ENCODE results near the gene TEX35. TPM values are rescaled to one million over a fixed set of nuclear protein-coding genes. Genes with fewer than 3 reads are reported as not detected.
A peak's percentile ranks its signal among the peaks of the same experiment; 100 is the strongest.

Gene TEX35
- total and polyA plus RNA-seq, 4 donors, result not detected

DNA sequence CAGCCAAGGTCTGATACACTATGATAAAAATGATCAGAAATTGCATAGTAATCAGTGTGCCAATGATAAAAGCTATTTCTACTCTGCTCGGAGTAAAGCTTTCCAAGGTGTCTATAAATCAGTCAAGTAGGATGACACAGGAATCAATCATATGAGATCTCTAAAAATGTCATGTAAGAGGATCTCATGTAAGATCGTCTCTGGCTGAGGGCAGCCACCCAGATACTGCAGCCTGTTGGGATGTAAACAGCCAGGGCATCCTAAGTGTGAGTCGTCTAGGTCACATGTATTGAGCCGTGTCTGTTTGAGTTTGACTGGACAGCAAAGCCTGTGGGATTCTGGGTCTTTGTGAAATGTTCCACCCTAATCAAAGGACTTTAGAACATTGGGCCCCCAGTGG is 2.8 kb upstream of the TEX35 start:
- H3K27ac ChIP-seq (ENCODE audit: low read depth in 1 of 2, low read length in 1 of 2), result no peak overlapping the region
- H3K9ac ChIP-seq (ENCODE audit: insufficient read depth in 1 of 2, low read length in 2 of 2), result no peak overlapping the region
- H3K4me3 ChIP-seq, result no peak overlapping the region
- H3K36me3 ChIP-seq (ENCODE audit: control insufficient read depth in 4 of 4, insufficient read depth in 4 of 4, low read length in 4 of 4), result no peaks in the 10 kb centered on the region
- WGBS, 2 donors, result 90 to 94% methylated on average over 4 of the region's 4 CpGs
- no peaks in the 10 kb centered on the region for H3K9me3 ChIP-seq (ENCODE audit: control insufficient read depth in 4 of 4, insufficient read depth in 3 of 4, low read length in 3 of 4)
- no peak for ATAC-seq (ENCODE audit: insufficient read depth, low FRiP score)
- no peak for DNase-seq
- H3K27me3 ChIP-seq (ENCODE audit: control insufficient read depth in 3 of 3, insufficient read depth in 3 of 3, low read length in 2 of 3), result no peaks in the 10 kb centered on the region
- peaks cover 0 to 13% (median 3%) of the 10 kb centered on the region in 5 donors for H3K4me1 ChIP-seq (ENCODE audit: control insufficient read depth in 5 of 5, insufficient read depth in 5 of 5, low read length in 5 of 5)
- TF ChIP-seq, protein P1, sequence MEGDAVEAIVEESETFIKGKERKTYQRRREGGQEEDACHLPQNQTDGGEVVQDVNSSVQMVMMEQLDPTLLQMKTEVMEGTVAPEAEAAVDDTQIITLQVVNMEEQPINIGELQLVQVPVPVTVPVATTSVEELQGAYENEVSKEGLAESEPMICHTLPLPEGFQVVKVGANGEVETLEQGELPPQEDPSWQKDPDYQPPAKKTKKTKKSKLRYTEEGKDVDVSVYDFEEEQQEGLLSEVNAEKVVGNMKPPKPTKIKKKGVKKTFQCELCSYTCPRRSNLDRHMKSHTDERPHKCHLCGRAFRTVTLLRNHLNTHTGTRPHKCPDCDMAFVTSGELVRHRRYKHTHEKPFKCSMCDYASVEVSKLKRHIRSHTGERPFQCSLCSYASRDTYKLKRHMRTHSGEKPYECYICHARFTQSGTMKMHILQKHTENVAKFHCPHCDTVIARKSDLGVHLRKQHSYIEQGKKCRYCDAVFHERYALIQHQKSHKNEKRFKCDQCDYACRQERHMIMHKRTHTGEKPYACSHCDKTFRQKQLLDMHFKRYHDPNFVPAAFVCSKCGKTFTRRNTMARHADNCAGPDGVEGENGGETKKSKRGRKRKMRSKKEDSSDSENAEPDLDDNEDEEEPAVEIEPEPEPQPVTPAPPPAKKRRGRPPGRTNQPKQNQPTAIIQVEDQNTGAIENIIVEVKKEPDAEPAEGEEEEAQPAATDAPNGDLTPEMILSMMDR (IDR thresholded peaks at IDR 0.05; ENCODE audit: control extremely low read depth, extremely low read depth), result no peak

DNA sequence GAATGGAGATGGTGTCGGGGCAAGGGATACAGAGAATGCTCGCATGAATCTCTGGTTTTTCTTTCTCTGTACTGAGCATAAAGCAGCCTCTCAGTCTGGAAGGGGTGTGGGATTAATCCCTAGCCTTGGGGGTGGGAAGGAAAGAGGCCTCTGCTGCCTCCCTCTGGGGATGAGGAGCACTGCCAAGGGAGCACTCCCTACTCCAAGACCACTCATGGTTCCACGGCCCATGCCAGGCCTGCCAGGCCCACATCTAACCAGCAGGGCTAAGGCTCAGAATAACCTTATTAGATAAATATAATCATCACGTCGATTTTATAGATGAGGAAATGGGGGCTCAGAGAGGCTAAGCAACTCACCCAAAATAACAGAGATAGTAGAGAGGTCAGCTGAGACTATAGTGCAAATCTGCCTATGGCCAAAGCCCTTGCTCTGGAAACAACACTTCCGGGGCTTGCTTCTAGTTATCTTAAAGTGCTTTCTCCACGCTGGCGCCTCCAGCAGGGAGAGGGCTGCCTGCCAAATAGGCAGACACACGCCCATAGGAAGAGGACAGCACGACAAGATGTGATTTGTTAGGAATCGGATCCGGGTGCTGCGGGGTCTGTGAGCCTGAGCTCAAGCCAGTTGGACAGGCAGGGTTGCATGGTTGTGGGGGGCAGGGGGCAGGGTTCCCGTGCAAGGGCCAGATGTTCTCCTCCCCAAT is 522 bp downstream of the TEX35 start:
- Histone ChIP-seq H3K9ac (ENCODE audit: insufficient read depth in 1 of 2, low read length in 2 of 2) (no peak overlapping the region), H3K27me3 (ENCODE audit: control insufficient read depth in 3 of 3, insufficient read depth in 3 of 3, low read length in 2 of 3) (no peaks in the 10 kb centered on the region), H3K4me1 (ENCODE audit: control insufficient read depth in 5 of 5, insufficient read depth in 5 of 5, low read length in 5 of 5) (peaks cover 0 to 13% (median 3%) of the 10 kb centered on the region in 5 donors), H3K4me3 (no peak overlapping the region), H3K27ac (ENCODE audit: low read depth in 1 of 2, low read length in 1 of 2) (no peak overlapping the region), H3K9me3 (ENCODE audit: control insufficient read depth in 4 of 4, insufficient read depth in 3 of 4, low read length in 3 of 4) (no peaks in the 10 kb centered on the region), H3K36me3 (ENCODE audit: control insufficient read depth in 4 of 4, insufficient read depth in 4 of 4, low read length in 4 of 4) (no peaks in the 10 kb centered on the region)
- TF ChIP-seq, protein P1 (IDR thresholded peaks at IDR 0.05; ENCODE audit: control extremely low read depth, extremely low read depth), result no peak
- ATAC-seq (ENCODE audit: insufficient read depth, low FRiP score), result peak; percentile 41
- 58 to 72% methylated on average over 14 of the region's 14 CpGs for WGBS, 2 donors
- DNase-seq, result peak; percentile 81 to 88 (median 84)

DNA sequence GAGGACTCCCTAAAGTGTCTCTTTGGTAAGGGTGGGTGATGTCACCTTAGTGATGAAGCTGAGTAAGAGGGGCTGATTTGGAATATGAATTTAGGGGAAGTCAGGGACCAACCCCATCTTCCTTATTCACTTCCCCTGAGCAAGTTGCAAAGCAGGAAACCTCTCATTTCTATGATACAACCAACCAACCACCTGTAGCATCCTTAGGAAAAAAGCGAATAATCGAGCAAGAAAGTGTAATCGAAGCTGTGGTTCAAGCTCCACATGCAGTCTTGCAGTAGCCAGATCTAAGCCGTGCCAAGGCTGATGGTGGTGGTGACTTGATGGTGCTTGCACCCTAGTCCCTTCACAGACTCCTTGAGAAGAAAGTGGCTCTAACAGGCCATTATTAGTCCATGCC is 3.2 kb downstream of the TEX35 start:
- H3K36me3 ChIP-seq (ENCODE audit: control insufficient read depth in 4 of 4, insufficient read depth in 4 of 4, low read length in 4 of 4), result no peaks in the 10 kb centered on the region
- no peaks in the 10 kb centered on the region for H3K9me3 ChIP-seq (ENCODE audit: control insufficient read depth in 4 of 4, insufficient read depth in 3 of 4, low read length in 3 of 4)
- WGBS, 2 donors, result 94 to 95% methylated on average over 4 of the region's 4 CpGs
- H3K9ac ChIP-seq (ENCODE audit: insufficient read depth in 1 of 2, low read length in 2 of 2), result no peak overlapping the region
- ATAC-seq (ENCODE audit: insufficient read depth, low FRiP score), result no peak
- no peak overlapping the region for H3K27ac ChIP-seq (ENCODE audit: low read depth in 1 of 2, low read length in 1 of 2)
- H3K27me3 ChIP-seq (ENCODE audit: control insufficient read depth in 3 of 3, insufficient read depth in 3 of 3, low read length in 2 of 3), result no peaks in the 10 kb centered on the region
- DNase-seq, result no peak
- H3K4me1 ChIP-seq (ENCODE audit: control insufficient read depth in 5 of 5, insufficient read depth in 5 of 5, low read length in 5 of 5), result peaks cover 0 to 13% (median 3%) of the 10 kb centered on the region in 5 donors
- TF ChIP-seq, protein P1 (IDR thresholded peaks at IDR 0.05; ENCODE audit: control extremely low read depth, extremely low read depth), result no peak
- no peak overlapping the region for H3K4me3 ChIP-seq

All from lung (tissue), 12 donors.